Uterus (tissue), 2 donors: ENCODE measurements around the gene NSMCE3.

Experiments
- POLR2A ChIP-seq, 2 donors: fragments of 450-650 bp; IDR thresholded peaks; one replicate each; pipeline ENCODE4 v1.6.1; 2016; ENCODE audit warnings: antibody characterized with exemption in 2 of 2, mild to moderate bottlenecking in 1 of 2, moderate library complexity in 1 of 2
- TF ChIP-seq, protein P1 (sequence below), 4 experiments: fragments of 200-600 bp in 2 of 4; fragments of 450-650 bp in 2 of 4; sonication (generic) in 2 of 4; IDR thresholded peaks; one replicate each; pipeline ENCODE4 v1.5.1; 2016 to 2019; ENCODE audit warnings: antibody characterized with exemption in 4 of 4, mild to moderate bottlenecking in 2 of 4, moderate library complexity in 1 of 4

DNA sequence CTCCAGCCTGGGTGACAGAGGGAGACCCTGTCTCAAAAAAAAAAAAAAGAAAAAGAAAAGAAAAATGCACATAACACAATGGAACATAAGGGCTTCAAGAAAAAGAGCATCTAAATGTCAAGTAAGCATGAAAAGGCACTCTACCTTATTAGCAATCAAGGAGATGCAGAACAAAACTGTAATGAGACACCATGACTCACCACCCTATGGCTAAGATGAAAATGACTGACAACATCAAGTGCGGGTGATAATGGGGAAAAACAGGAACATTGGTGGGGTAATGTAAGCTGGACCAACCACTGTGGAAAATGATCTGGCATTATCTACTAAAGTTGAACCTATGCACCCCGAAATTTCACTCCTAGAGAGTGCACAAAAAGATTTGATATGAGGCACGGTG, 19.6 kb upstream of the NSMCE3 start:
- TF ChIP-seq, protein P1, sequence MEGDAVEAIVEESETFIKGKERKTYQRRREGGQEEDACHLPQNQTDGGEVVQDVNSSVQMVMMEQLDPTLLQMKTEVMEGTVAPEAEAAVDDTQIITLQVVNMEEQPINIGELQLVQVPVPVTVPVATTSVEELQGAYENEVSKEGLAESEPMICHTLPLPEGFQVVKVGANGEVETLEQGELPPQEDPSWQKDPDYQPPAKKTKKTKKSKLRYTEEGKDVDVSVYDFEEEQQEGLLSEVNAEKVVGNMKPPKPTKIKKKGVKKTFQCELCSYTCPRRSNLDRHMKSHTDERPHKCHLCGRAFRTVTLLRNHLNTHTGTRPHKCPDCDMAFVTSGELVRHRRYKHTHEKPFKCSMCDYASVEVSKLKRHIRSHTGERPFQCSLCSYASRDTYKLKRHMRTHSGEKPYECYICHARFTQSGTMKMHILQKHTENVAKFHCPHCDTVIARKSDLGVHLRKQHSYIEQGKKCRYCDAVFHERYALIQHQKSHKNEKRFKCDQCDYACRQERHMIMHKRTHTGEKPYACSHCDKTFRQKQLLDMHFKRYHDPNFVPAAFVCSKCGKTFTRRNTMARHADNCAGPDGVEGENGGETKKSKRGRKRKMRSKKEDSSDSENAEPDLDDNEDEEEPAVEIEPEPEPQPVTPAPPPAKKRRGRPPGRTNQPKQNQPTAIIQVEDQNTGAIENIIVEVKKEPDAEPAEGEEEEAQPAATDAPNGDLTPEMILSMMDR (IDR thresholded peaks at IDR 0.05), result no peak
- no peak for TF ChIP-seq POLR2A (IDR thresholded peaks at IDR 0.05)
